ENCODE measurements around the gene CLEC16A.

CLEC16A gene

GRCh38 chr16:11171448-11171709, 227.0 kb downstream of the CLEC16A start:
- H3K27ac ChIP-seq (ENCODE audit: low read depth, low read length), result no peak overlapping the region
- no peaks in the 10 kb centered on the region for H3K9me3 ChIP-seq (ENCODE audit: insufficient read depth, low read depth, low read length)
- no peaks in the 10 kb centered on the region for H3K27me3 ChIP-seq (ENCODE audit: insufficient read depth, low read length)
- no peaks in the 10 kb centered on the region for H3K36me3 ChIP-seq (ENCODE audit: insufficient read depth, low read length)
- H3K4me3 ChIP-seq (ENCODE audit: low read length), result no peak overlapping the region
- WGBS, result 94% methylated on average over 4 of the region's 4 CpGs
- no peak overlapping the region for H3K9ac ChIP-seq (ENCODE audit: low read depth, low read length)
- no peaks in the 10 kb centered on the region for H3K4me1 ChIP-seq (ENCODE audit: insufficient read depth, low read length)

- Histone ChIP-seq H3K27ac (ENCODE audit: low read depth, low read length) (no peak overlapping the region), H3K9ac (ENCODE audit: low read depth, low read length) (no peak overlapping the region), H3K36me3 (ENCODE audit: insufficient read depth, low read length) (no peaks in the 10 kb centered on the region), H3K4me3 (ENCODE audit: low read length) (no peak overlapping the region), H3K4me1 (ENCODE audit: insufficient read depth, low read length) (no peaks in the 10 kb centered on the region), H3K9me3 (ENCODE audit: insufficient read depth, low read depth, low read length) (no peaks in the 10 kb centered on the region), H3K27me3 (ENCODE audit: insufficient read depth, low read length) (no peaks in the 10 kb centered on the region)
- WGBS, result 96% methylated on average over 3 of the region's 3 CpGs
Measured at GRCh38 chr16:11171757-11172299, 227.5 kb downstream of the CLEC16A start.

- H3K27ac ChIP-seq (ENCODE audit: low read depth, low read length), result no peak overlapping the region
- WGBS, result 92% methylated on average over 15 of the region's 15 CpGs
- H3K9me3 ChIP-seq (ENCODE audit: insufficient read depth, low read depth, low read length), result no peaks in the 10 kb centered on the region
- H3K27me3 ChIP-seq (ENCODE audit: insufficient read depth, low read length), result no peaks in the 10 kb centered on the region
- no peak overlapping the region for H3K9ac ChIP-seq (ENCODE audit: low read depth, low read length)
- no peaks in the 10 kb centered on the region for H3K36me3 ChIP-seq (ENCODE audit: insufficient read depth, low read length)
- no peak overlapping the region for H3K4me3 ChIP-seq (ENCODE audit: low read length)
- no peaks in the 10 kb centered on the region for H3K4me1 ChIP-seq (ENCODE audit: insufficient read depth, low read length)
Measured at GRCh38 chr16:11173426-11173825, 229.1 kb downstream of the CLEC16A start.

- Histone ChIP-seq H3K4me3 (ENCODE audit: low read length) (no peak overlapping the region), H3K36me3 (ENCODE audit: insufficient read depth, low read length) (no peaks in the 10 kb centered on the region), H3K27ac (ENCODE audit: low read depth, low read length) (no peak overlapping the region), H3K9ac (ENCODE audit: low read depth, low read length) (no peak overlapping the region), H3K9me3 (ENCODE audit: insufficient read depth, low read depth, low read length) (no peaks in the 10 kb centered on the region), H3K4me1 (ENCODE audit: insufficient read depth, low read length) (no peaks in the 10 kb centered on the region), H3K27me3 (ENCODE audit: insufficient read depth, low read length) (no peaks in the 10 kb centered on the region)
- 95% methylated on average over 26 of the region's 26 CpGs for WGBS
Measured at GRCh38 chr16:11174141-11174540, 229.8 kb downstream of the CLEC16A start.

- Histone ChIP-seq H3K9ac (ENCODE audit: low read depth, low read length) (no peak overlapping the region), H3K4me1 (ENCODE audit: insufficient read depth, low read length) (no peaks in the 10 kb centered on the region), H3K27me3 (ENCODE audit: insufficient read depth, low read length) (no peaks in the 10 kb centered on the region), H3K4me3 (ENCODE audit: low read length) (no peak overlapping the region), H3K36me3 (ENCODE audit: insufficient read depth, low read length) (0 out of 2 replicates have a peak, but pooled peaks cover 3% of the 10 kb centered on the region), H3K27ac (ENCODE audit: low read depth, low read length) (no peak overlapping the region), H3K9me3 (ENCODE audit: insufficient read depth, low read depth, low read length) (no peaks in the 10 kb centered on the region)
- 96% methylated on average over 7 of the region's 7 CpGs for WGBS
Measured at GRCh38 chr16:11175106-11175786, 230.9 kb downstream of the CLEC16A start.

- no peak overlapping the region for H3K9ac ChIP-seq (ENCODE audit: low read depth, low read length)
- H3K27ac ChIP-seq (ENCODE audit: low read depth, low read length), result no peak overlapping the region
- WGBS, result 94% methylated on average over 11 of the region's 11 CpGs
- H3K4me1 ChIP-seq (ENCODE audit: insufficient read depth, low read length), result no peaks in the 10 kb centered on the region
- no peak overlapping the region for H3K4me3 ChIP-seq (ENCODE audit: low read length)
- no peaks in the 10 kb centered on the region for H3K9me3 ChIP-seq (ENCODE audit: insufficient read depth, low read depth, low read length)
- 0 out of 2 replicates have a peak, but pooled peaks cover 3% of the 10 kb centered on the region for H3K36me3 ChIP-seq (ENCODE audit: insufficient read depth, low read length)
- no peaks in the 10 kb centered on the region for H3K27me3 ChIP-seq (ENCODE audit: insufficient read depth, low read length)
Measured at GRCh38 chr16:11175787-11176341, 231.5 kb downstream of the CLEC16A start.

- H3K27me3 ChIP-seq (ENCODE audit: insufficient read depth, low read length), result no peaks in the 10 kb centered on the region
- H3K4me1 ChIP-seq (ENCODE audit: insufficient read depth, low read length), result peaks cover 11% of the 10 kb centered on the region
- H3K4me3 ChIP-seq (ENCODE audit: low read length), result no peak overlapping the region
- 95% methylated on average over 6 of the region's 6 CpGs for WGBS
- H3K9me3 ChIP-seq (ENCODE audit: insufficient read depth, low read depth, low read length), result no peaks in the 10 kb centered on the region
- H3K9ac ChIP-seq (ENCODE audit: low read depth, low read length), result no peak overlapping the region
- H3K27ac ChIP-seq (ENCODE audit: low read depth, low read length), result no peak overlapping the region
- 0 out of 2 replicates have a peak, but pooled peaks cover 3% of the 10 kb centered on the region for H3K36me3 ChIP-seq (ENCODE audit: insufficient read depth, low read length)
Measured at GRCh38 chr16:11177578-11178160, 233.3 kb downstream of the CLEC16A start.

- WGBS, result 94% methylated on average over 24 of the region's 24 CpGs
- Histone ChIP-seq H3K27me3 (ENCODE audit: insufficient read depth, low read length) (no peaks in the 10 kb centered on the region), H3K4me1 (ENCODE audit: insufficient read depth, low read length) (peaks cover 14% of the 10 kb centered on the region)
Measured at GRCh38 chr16:11178424-11178823, 234.1 kb downstream of the CLEC16A start.

GRCh38 chr16:11179574-11179973, 235.2 kb downstream of the CLEC16A start:
- WGBS, result 91% methylated on average over 8 of the region's 8 CpGs
- Histone ChIP-seq H3K27me3 (ENCODE audit: insufficient read depth, low read length) (no peaks in the 10 kb centered on the region), H3K4me1 (ENCODE audit: insufficient read depth, low read length) (peaks cover 14% of the 10 kb centered on the region), H3K4me3 (ENCODE audit: low read length) (no peak overlapping the region), H3K27ac (ENCODE audit: low read depth, low read length) (no peak overlapping the region), H3K36me3 (ENCODE audit: insufficient read depth, low read length) (0 out of 2 replicates have a peak, but pooled peaks cover 3% of the 10 kb centered on the region), H3K9ac (ENCODE audit: low read depth, low read length) (no peak overlapping the region), H3K9me3 (ENCODE audit: insufficient read depth, low read depth, low read length) (no peaks in the 10 kb centered on the region)

More at GRCh38 chr16:11178424-11178823, 234.1 kb downstream of the CLEC16A start:
- H3K36me3 ChIP-seq (ENCODE audit: insufficient read depth, low read length), result 0 out of 2 replicates have a peak, but pooled peaks cover 3% of the 10 kb centered on the region
- no peaks in the 10 kb centered on the region for H3K9me3 ChIP-seq (ENCODE audit: insufficient read depth, low read depth, low read length)
- no peak overlapping the region for H3K9ac ChIP-seq (ENCODE audit: low read depth, low read length)
- H3K27ac ChIP-seq (ENCODE audit: low read depth, low read length), result no peak overlapping the region
- no peak overlapping the region for H3K4me3 ChIP-seq (ENCODE audit: low read length)

GRCh38 chr16:11180489-11180888, 236.1 kb downstream of the CLEC16A start:
- 0 out of 2 replicates have a peak, but pooled peaks cover 3% of the 10 kb centered on the region for H3K36me3 ChIP-seq (ENCODE audit: insufficient read depth, low read length)
- WGBS, result 93% methylated on average over 6 of the region's 6 CpGs
- no peak overlapping the region for H3K4me3 ChIP-seq (ENCODE audit: low read length)
- H3K9ac ChIP-seq (ENCODE audit: low read depth, low read length), result no peak overlapping the region
- H3K4me1 ChIP-seq (ENCODE audit: insufficient read depth, low read length), result peaks cover 14% of the 10 kb centered on the region
- H3K27ac ChIP-seq (ENCODE audit: low read depth, low read length), result no peak overlapping the region
- H3K27me3 ChIP-seq (ENCODE audit: insufficient read depth, low read length), result no peaks in the 10 kb centered on the region
- H3K9me3 ChIP-seq (ENCODE audit: insufficient read depth, low read depth, low read length), result no peaks in the 10 kb centered on the region

GRCh38 chr16:11181242-11181898, 237.0 kb downstream of the CLEC16A start:
- Histone ChIP-seq H3K27ac (ENCODE audit: low read depth, low read length) (no peak overlapping the region), H3K27me3 (ENCODE audit: insufficient read depth, low read length) (no peaks in the 10 kb centered on the region), H3K36me3 (ENCODE audit: insufficient read depth, low read length) (0 out of 2 replicates have a peak, but pooled peaks cover 3% of the 10 kb centered on the region), H3K9ac (ENCODE audit: low read depth, low read length) (no peak overlapping the region), H3K4me1 (ENCODE audit: insufficient read depth, low read length) (peaks cover 14% of the 10 kb centered on the region), H3K9me3 (ENCODE audit: insufficient read depth, low read depth, low read length) (no peaks in the 10 kb centered on the region), H3K4me3 (ENCODE audit: low read length) (no peak overlapping the region)
- 83% methylated on average over 20 of the region's 20 CpGs for WGBS

All from HUES64 (cell line).